ENCODE data around the gene NANOG. TPM values are rescaled to one million over a fixed set of nuclear protein-coding genes. Genes with fewer than 3 reads are reported as not detected.
"Not testable (repeated sequence)": the region's sequence is repeated elsewhere in the genome, so short reads cannot be mapped to it uniquely, and the experiment has no call there.

NANOG gene
- total RNA-seq, result not detected
- not detected for total RNA-seq (2013)

DNA sequence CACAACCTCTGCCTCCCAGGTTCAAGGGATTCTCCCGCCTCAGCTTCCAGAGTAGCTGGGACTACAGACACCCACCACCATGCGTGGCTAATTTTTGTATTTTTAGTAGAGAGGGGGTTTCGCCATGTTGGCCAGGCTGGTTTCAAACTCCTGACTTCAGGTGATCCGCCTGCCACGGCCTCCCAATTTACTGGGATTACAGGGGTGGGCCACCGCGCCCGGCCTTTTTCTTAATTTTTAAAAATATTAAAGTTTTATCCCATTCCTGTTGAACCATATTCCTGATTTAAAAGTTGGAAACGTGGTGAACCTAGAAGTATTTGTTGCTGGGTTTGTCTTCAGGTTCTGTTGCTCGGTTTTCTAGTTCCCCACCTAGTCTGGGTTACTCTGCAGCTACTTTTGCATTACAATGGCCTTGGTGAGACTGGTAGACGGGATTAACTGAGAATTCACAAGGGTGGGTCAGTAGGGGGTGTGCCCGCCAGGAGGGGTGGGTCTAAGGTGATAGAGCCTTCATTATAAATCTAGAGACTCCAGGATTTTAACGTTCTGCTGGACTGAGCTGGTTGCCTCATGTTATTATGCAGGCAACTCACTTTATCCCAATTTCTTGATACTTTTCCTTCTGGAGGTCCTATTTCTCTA is at the start of gene NANOG:
NANOG (plus strand) TSS at position 519 of the 645 bp plus-strand sequence. CDS start 213 bp downstream, outside the sequence.
- H3K4me1 Mint-ChIP-seq; intact Hi-C loops (cut with micrococcal nuclease); H3K4me3 ChIP-seq (ENCODE audit: low read length); H3K36me3 Mint-ChIP-seq; H3K9me3 ChIP-seq (ENCODE audit: control insufficient read depth, insufficient read depth, low read length); H3K36me3 ChIP-seq (ENCODE audit: control insufficient read depth, insufficient read depth, low read length); H3K27ac Mint-ChIP-seq; ATAC-seq; DNase-seq; H3K27me3 ChIP-seq (ENCODE audit: control insufficient read depth, insufficient read depth, low read length); H3K4me1 ChIP-seq (ENCODE audit: control insufficient read depth, insufficient read depth, low read length); H3K9me3 Mint-ChIP-seq; H3K27ac ChIP-seq (ENCODE audit: low read length); H3K4me3 Mint-ChIP-seq: not testable (repeated sequence)
- WGBS (ENCODE audit: insufficient coverage), result 85% methylated on average over 6 of the region's 13 CpGs
- H3K27me3 Mint-ChIP-seq (ENCODE audit: low read depth in 2 of 2), result peaks cover 12 to 14% of the 10 kb centered on the region in 2 donors

DNA sequence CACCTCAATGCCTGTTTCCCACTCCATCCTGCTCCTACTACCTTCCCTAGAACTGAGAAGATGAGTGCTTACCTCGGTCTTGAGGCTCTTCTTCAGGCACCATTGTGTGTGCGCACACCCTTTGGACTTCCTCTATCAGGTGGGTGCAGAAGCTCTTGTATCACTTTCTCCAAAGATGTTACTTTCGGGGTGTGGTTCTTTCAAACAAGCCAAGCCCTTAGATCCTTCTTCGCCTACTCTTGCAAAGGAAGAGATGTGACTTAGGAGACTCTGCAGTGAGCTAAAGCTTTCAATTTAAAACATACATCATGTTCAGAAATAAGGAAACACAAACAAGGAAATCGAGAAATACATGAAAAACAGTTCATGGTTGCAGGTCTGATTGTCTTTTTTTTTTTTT is 42.0 kb upstream of the NANOG start, which contains the start of gene CLEC4C:
CLEC4C (minus strand) TSS at position 130 of the 400 bp plus-strand sequence; CDS start at position 103, 27 bp downstream.
- no peak for ATAC-seq
- Histone ChIP-seq H3K36me3 (ENCODE audit: control insufficient read depth, insufficient read depth, low read length) (no peaks in the 10 kb centered on the region), H3K27ac (ENCODE audit: low read length) (no peak within 1 kb of the TSS), H3K4me3 (ENCODE audit: low read length) (no peak within 1 kb of the TSS), H3K27me3 (ENCODE audit: control insufficient read depth, insufficient read depth, low read length) (no peaks in the 10 kb centered on the region), H3K9me3 (ENCODE audit: control insufficient read depth, insufficient read depth, low read length) (no peaks in the 10 kb centered on the region), H3K4me1 (ENCODE audit: control insufficient read depth, insufficient read depth, low read length) (peaks cover 10% of the 10 kb centered on the region)
- intact Hi-C loops (cut with micrococcal nuclease), result no loop called here
- Mint-ChIP-seq H3K36me3 (no peaks in the 10 kb centered on the region), H3K4me1 (peaks cover under 1 to 5% of the 10 kb centered on the region in 2 donors), H3K27ac (peak within 1 kb of the TSS in 1 of 2 donors; percentile 27), H3K27me3 (ENCODE audit: low read depth in 2 of 2) (no peaks in the 10 kb centered on the region), H3K9me3 (no peaks in the 10 kb centered on the region), H3K4me3 (no peak within 1 kb of the TSS)
- TF ChIP-seq, protein P1, sequence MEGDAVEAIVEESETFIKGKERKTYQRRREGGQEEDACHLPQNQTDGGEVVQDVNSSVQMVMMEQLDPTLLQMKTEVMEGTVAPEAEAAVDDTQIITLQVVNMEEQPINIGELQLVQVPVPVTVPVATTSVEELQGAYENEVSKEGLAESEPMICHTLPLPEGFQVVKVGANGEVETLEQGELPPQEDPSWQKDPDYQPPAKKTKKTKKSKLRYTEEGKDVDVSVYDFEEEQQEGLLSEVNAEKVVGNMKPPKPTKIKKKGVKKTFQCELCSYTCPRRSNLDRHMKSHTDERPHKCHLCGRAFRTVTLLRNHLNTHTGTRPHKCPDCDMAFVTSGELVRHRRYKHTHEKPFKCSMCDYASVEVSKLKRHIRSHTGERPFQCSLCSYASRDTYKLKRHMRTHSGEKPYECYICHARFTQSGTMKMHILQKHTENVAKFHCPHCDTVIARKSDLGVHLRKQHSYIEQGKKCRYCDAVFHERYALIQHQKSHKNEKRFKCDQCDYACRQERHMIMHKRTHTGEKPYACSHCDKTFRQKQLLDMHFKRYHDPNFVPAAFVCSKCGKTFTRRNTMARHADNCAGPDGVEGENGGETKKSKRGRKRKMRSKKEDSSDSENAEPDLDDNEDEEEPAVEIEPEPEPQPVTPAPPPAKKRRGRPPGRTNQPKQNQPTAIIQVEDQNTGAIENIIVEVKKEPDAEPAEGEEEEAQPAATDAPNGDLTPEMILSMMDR (IDR thresholded peaks at IDR 0.05), result no peak
- no peak for DNase-seq
- WGBS (ENCODE audit: insufficient coverage), result 69% methylated on average over 5 of the region's 5 CpGs

DNA sequence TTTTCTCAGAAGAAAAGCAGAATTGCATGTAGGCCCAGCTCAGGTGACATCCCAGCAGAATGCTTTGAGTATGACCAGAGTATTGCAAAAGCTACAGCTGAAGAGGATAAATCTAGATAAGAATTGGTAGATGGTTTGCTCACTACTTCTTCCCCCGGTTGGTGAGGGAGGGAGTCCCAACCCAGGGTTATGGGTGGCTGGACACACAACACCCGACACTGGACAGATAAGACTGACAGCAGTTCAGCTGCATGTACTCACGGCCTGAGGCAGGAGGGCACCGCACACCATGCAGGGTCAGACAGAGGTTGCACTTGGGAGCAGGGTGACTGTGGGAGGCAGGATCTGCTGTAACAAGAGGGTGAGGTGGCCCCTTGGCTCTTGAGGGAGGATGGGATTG is 40.4 kb upstream of the NANOG start:
- Histone ChIP-seq H3K4me3 (ENCODE audit: low read length) (no peak overlapping the region), H3K4me1 (ENCODE audit: control insufficient read depth, insufficient read depth, low read length) (peaks cover 24% of the 10 kb centered on the region), H3K36me3 (ENCODE audit: control insufficient read depth, insufficient read depth, low read length) (no peaks in the 10 kb centered on the region), H3K27ac (ENCODE audit: low read length) (no peak overlapping the region), H3K9me3 (ENCODE audit: control insufficient read depth, insufficient read depth, low read length) (no peaks in the 10 kb centered on the region), H3K27me3 (ENCODE audit: control insufficient read depth, insufficient read depth, low read length) (no peaks in the 10 kb centered on the region)
- H3K9me3 Mint-ChIP-seq, result no peaks in the 10 kb centered on the region
- DNase-seq, result no peak
- ATAC-seq, result peak in 1 of 3 donors; percentile 35
- no peaks in the 10 kb centered on the region for H3K36me3 Mint-ChIP-seq
- H3K27ac Mint-ChIP-seq, result no peak overlapping the region
- WGBS (ENCODE audit: insufficient coverage), result 63% methylated on average over 4 of the region's 4 CpGs
- TF ChIP-seq, protein P1 (IDR thresholded peaks at IDR 0.05), result no peak
- intact Hi-C loops (cut with micrococcal nuclease), result no loop called here
- H3K4me3 Mint-ChIP-seq, result no peak overlapping the region
- H3K4me1 Mint-ChIP-seq, result peaks cover 16 to 18% of the 10 kb centered on the region in 2 donors
- no peaks in the 10 kb centered on the region for H3K27me3 Mint-ChIP-seq (ENCODE audit: low read depth in 2 of 2)

DNA sequence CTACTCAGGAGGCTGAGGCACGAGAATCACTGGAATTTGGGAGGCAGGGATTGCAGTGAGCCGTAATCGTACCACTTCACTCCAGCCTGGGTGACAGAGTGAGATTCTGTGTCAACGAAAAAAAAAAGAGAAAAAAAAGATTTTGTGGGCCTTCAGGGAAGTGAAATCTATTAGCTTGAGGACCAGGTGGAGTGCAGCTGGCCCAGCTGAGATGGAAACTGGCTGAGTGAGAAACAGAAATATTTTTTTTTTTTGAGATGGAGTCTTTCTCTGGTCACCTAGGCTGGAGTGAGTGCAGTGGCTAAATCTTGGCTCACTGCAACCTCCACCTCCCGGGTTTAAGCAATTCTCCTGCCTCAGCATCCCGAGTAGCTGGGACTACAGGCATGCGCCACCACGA is 39.8 kb upstream of the NANOG start:
- intact Hi-C loops (cut with micrococcal nuclease), result no loop called here
- H3K4me1 ChIP-seq (ENCODE audit: control insufficient read depth, insufficient read depth, low read length), result peaks cover 30% of the 10 kb centered on the region
- Mint-ChIP-seq H3K4me1 (peaks cover 20 to 22% of the 10 kb centered on the region in 2 donors), H3K9me3 (no peaks in the 10 kb centered on the region), H3K36me3 (no peaks in the 10 kb centered on the region), H3K27me3 (ENCODE audit: low read depth in 2 of 2) (no peaks in the 10 kb centered on the region), H3K4me3 (no peak overlapping the region), H3K27ac (no peak overlapping the region)
- ATAC-seq, result no peak
- DNase-seq, result no peak
- TF ChIP-seq, protein P1 (IDR thresholded peaks at IDR 0.05), result no peak
- no peak overlapping the region for H3K27ac ChIP-seq (ENCODE audit: low read length)
- H3K36me3 ChIP-seq (ENCODE audit: control insufficient read depth, insufficient read depth, low read length), result no peaks in the 10 kb centered on the region
- no peaks in the 10 kb centered on the region for H3K9me3 ChIP-seq (ENCODE audit: control insufficient read depth, insufficient read depth, low read length)
- WGBS (ENCODE audit: insufficient coverage), result 89% methylated on average over 8 of the region's 8 CpGs
- no peaks in the 10 kb centered on the region for H3K27me3 ChIP-seq (ENCODE audit: control insufficient read depth, insufficient read depth, low read length)
- no peak overlapping the region for H3K4me3 ChIP-seq (ENCODE audit: low read length)
